Stomach (tissue), 4 donors: Measurements from ENCODE around the gene FBXO44.

ENCODE experiments used
- CTCF ChIP-seq, 7 experiments: fragments of 450-650 bp in 4 of 7; fragments of 200-600 bp in 3 of 7; sonication (generic) in 3 of 7; IDR thresholded peaks; one replicate each; pipeline ENCODE4 v1.5.1; 2016 to 2019; ENCODE audit warnings: antibody characterized with exemption in 7 of 7, control low read depth in 2 of 7, mild to moderate bottlenecking in 1 of 7
- EP300 ChIP-seq: sonication (generic); formaldehyde crosslinking; IDR thresholded peaks from one replicate; pipeline ENCODE4 v1.6.1; 2017; ENCODE audit warnings: antibody characterized with exemption
- POLR2A ChIP-seq, 4 donors: fragments of 450-650 bp; IDR thresholded peaks; one replicate each; pipeline ENCODE4 v1.6.1; 2016; ENCODE audit warnings: antibody characterized with exemption in 4 of 4, control low read depth in 2 of 4, mild to moderate bottlenecking in 1 of 4, moderate library complexity in 1 of 4

DNA sequence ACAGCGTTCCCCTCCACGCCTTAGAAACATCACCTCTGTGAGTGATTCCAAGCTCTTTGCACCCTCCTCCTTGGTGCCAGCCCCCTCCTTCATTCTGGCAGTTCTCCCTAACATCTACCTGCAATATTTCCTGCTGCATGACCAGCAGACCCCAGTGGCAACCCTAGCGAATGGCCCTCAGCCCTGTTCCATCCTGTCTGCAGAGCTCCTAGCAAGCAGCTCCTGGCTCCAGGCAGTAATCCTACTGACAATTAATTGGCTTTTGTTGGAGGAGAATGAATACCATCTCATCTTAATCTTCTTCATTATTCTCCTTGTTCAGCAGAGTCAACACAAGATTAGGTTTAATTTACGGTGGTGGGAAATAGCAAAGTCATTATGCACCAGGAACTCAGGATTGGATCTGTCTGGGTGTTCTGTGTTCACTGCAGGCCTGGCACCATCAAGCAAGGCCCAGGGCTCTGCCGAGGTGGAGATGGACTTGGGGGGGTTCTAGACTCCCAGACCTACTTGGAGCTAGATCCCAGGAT lies 12.8 kb upstream of the FBXO44 start:
- TF ChIP-seq EP300, result no peak
- no peak for TF ChIP-seq CTCF (IDR thresholded peaks at IDR 0.05)
- TF ChIP-seq POLR2A (IDR thresholded peaks at IDR 0.05), result no peak
